Endodermal cell (in vitro differentiated cells): ENCODE data around the gene OR11A1. TPM values are rescaled to one million over a fixed set of nuclear protein-coding genes. Genes with fewer than 3 reads are reported as not detected.

Experiments
- DNase-seq: peaks from one replicate; pipeline ENCODE4 v3.0.0-alpha.2; 2017
- H3K27ac ChIP-seq: 2 replicates; pipeline ENCODE4 v1.5.1; 2013; ENCODE audit warnings: mild to moderate bottlenecking, low read depth, low read length, moderate library complexity
- H3K27me3 ChIP-seq: 2 replicates; pipeline ENCODE4 v1.6.1; 2013; ENCODE audit warnings: mild to moderate bottlenecking, low read length, moderate library complexity; ENCODE audit not compliant: insufficient read depth, control insufficient read depth, poor library complexity, severe bottlenecking
- H3K36me3 ChIP-seq: 2 replicates; pipeline ENCODE4 v1.7.0; 2013; ENCODE audit warnings: mild to moderate bottlenecking, low read length, moderate library complexity; ENCODE audit not compliant: control insufficient read depth, insufficient read depth
- H3K4me1 ChIP-seq: one replicate; pipeline ENCODE4 v1.7.0; 2013; ENCODE audit warnings: low read length; ENCODE audit not compliant: control insufficient read depth, insufficient read depth
- H3K4me3 ChIP-seq: 2 replicates; pipeline ENCODE4 v1.5.1; 2013; ENCODE audit warnings: mild to moderate bottlenecking, low read length, moderate library complexity
- H3K9ac ChIP-seq: 2 replicates; pipeline ENCODE4 v1.6.1; 2013; ENCODE audit warnings: mild to moderate bottlenecking, low read length, moderate library complexity; ENCODE audit not compliant: poor library complexity, severe bottlenecking; ENCODE audit errors: extremely low read depth
- H3K9me3 ChIP-seq: 2 replicates; pipeline ENCODE4 v1.6.1; 2013; ENCODE audit warnings: mild to moderate bottlenecking, low read length, moderate library complexity; ENCODE audit not compliant: control insufficient read depth
- H3K27ac Mint-ChIP-seq: 2 replicates; pipeline ENCODE4 v1.8.0; 2020; ENCODE audit warnings: mixed read lengths
- H3K27me3 Mint-ChIP-seq: 2 replicates; pipeline ENCODE4 v1.8.0; 2021; ENCODE audit warnings: mild to moderate bottlenecking, mixed read lengths; ENCODE audit not compliant: insufficient read depth
- H3K36me3 Mint-ChIP-seq: 2 replicates; pipeline ENCODE4 v1.8.0; 2020; ENCODE audit warnings: low read depth, mixed read lengths
- H3K4me1 Mint-ChIP-seq: 2 replicates; pipeline ENCODE4 v1.8.0; 2020; ENCODE audit warnings: mixed read lengths
- H3K4me3 Mint-ChIP-seq: 2 replicates; pipeline ENCODE4 v1.8.0; 2020; ENCODE audit warnings: mild to moderate bottlenecking, moderate library complexity, mixed read lengths
- H3K9me3 Mint-ChIP-seq: 2 replicates; pipeline ENCODE4 v1.8.0; 2020; ENCODE audit warnings: mild to moderate bottlenecking, mixed read lengths
- WGBS, 2 experiments: methylation state at CpG; one replicate each; pipeline versions ENCODE4 v1.1.5 to v1.1.7; 2013; ENCODE audit warnings: missing lambda C conversion rate in 2 of 2, mixed read lengths in 1 of 2; ENCODE audit not compliant: insufficient coverage in 1 of 2, insufficient read length in 1 of 2; 5-methylcytosine and 5-hydroxymethylcytosine counted together
- total RNA-seq, 2 donors: library from RNA; stranded (reverse); fragmentation: NEBNext Ultra II Directional in 1 of 2; extraction: Animal tissue kit (Norgen Biotek cat#: 25700) in 1 of 2; gene quantifications; 2 replicates in 1 of 2; 3 replicates in 1 of 2; pipeline ENCODE4 v1.2.1, GENCODE V29; 2021
- TF ChIP-seq, protein P1 (sequence below): fragments of 200-600 bp; sonication (generic); conservative IDR thresholded peaks from 2 replicates; pipeline ENCODE4 v1.5.0; 2021; ENCODE audit warnings: antibody characterized with exemption, mild to moderate bottlenecking

The OR11A1 gene
- total RNA-seq, 2 donors from 2014 or later: not detected

DNA sequence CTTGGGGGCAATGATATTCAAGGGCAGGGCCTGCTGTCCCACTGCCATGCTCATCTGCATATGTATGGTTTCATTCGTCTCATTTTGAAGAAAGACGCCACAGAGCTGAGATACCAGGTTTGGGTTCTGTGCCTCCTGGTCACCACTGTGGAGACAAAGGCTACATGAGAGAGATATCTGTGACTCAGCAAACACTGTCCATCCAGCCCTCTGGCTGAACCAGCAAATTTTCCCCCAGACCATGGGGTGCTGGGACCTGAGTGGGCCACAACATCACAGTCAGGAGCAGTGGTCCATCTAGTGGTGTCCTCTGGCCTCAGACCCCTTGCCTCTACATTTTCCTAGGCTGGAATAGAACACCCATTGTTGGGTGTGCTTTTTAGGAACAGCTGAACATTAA, 30.8 kb upstream of the OR11A1 start, which contains the start of gene MAS1L:
MAS1L (minus strand) TSS at position 297 of the 400 bp plus-strand sequence; CDS start at position 243, 54 bp downstream.
- no peaks in the 10 kb centered on the region for H3K27me3 ChIP-seq
- no peak within 1 kb of the TSS for H3K27ac ChIP-seq
- Mint-ChIP-seq H3K27me3 (no peaks in the 10 kb centered on the region), H3K4me1 (no peaks in the 10 kb centered on the region), H3K9me3 (no peaks in the 10 kb centered on the region), H3K27ac (no peak within 1 kb of the TSS), H3K4me3 (no peak within 1 kb of the TSS), H3K36me3 (no peaks in the 10 kb centered on the region)
- no peak for DNase-seq
- H3K9ac ChIP-seq: no peak within 1 kb of the TSS
- H3K36me3 ChIP-seq: no peaks in the 10 kb centered on the region
- no peak within 1 kb of the TSS for H3K4me3 ChIP-seq
- TF ChIP-seq, protein P1, sequence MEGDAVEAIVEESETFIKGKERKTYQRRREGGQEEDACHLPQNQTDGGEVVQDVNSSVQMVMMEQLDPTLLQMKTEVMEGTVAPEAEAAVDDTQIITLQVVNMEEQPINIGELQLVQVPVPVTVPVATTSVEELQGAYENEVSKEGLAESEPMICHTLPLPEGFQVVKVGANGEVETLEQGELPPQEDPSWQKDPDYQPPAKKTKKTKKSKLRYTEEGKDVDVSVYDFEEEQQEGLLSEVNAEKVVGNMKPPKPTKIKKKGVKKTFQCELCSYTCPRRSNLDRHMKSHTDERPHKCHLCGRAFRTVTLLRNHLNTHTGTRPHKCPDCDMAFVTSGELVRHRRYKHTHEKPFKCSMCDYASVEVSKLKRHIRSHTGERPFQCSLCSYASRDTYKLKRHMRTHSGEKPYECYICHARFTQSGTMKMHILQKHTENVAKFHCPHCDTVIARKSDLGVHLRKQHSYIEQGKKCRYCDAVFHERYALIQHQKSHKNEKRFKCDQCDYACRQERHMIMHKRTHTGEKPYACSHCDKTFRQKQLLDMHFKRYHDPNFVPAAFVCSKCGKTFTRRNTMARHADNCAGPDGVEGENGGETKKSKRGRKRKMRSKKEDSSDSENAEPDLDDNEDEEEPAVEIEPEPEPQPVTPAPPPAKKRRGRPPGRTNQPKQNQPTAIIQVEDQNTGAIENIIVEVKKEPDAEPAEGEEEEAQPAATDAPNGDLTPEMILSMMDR: no peak
- WGBS, 2 experiments: 84 to 94% methylated on average over 2 of the region's 2 CpGs
- no peaks in the 10 kb centered on the region for H3K4me1 ChIP-seq
- peaks cover 8% of the 10 kb centered on the region for H3K9me3 ChIP-seq

DNA sequence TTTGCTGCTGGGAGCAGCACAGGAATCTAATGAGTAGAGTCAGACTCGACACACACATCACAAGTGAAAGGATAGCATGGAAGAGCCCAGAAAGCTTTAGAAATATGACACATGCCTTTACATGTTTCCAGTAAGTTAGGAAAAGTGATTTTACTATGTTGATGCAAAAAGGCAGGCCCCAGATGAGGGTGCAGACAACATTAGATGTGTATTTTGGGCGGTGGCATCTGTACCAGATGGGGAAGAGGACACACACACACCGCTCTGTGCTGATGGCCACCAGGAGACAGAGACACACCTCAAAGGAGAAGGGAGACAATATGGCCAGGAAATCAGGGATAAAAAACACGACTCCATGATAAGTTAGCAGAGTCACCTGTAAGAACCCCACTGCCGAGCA, 30.3 kb upstream of the OR11A1 start:
- no peak overlapping the region for H3K9ac ChIP-seq
- H3K27ac ChIP-seq: no peak overlapping the region
- no peaks in the 10 kb centered on the region for H3K9me3 Mint-ChIP-seq
- H3K36me3 ChIP-seq: no peaks in the 10 kb centered on the region
- 91 to 96% methylated on average over 4 to 5 of the region's 5 CpGs for WGBS, 2 experiments
- H3K27ac Mint-ChIP-seq: no peak overlapping the region
- no peaks in the 10 kb centered on the region for H3K27me3 Mint-ChIP-seq
- TF ChIP-seq, protein P1: no peak
- no peaks in the 10 kb centered on the region for H3K4me1 Mint-ChIP-seq
- H3K4me3 ChIP-seq: no peak overlapping the region
- H3K4me1 ChIP-seq: no peaks in the 10 kb centered on the region
- no peaks in the 10 kb centered on the region for H3K27me3 ChIP-seq
- H3K36me3 Mint-ChIP-seq: no peaks in the 10 kb centered on the region
- H3K9me3 ChIP-seq: peaks cover 8% of the 10 kb centered on the region
- no peak for DNase-seq
- H3K4me3 Mint-ChIP-seq: no peak overlapping the region

DNA sequence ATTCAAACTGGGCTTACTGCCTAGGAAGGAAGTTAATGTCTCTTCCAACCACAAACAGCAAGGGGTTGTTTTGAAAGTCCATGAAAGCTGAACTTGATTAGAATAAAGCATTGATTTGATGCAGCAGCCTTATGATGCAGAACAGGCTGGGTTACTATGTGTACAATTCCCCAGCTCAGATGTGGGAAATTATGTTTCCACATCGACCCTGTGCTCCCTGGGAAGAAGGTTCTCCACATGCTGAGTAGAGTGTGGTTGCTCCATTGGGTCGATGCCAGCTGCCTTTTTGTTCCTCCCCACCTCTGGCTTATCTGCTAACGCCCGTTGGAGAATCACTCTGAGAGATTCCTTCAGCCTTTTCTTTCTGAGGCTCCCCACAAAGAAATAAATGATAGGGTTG, 29.7 kb upstream of the OR11A1 start:
- H3K4me3 ChIP-seq: no peak overlapping the region
- no peak overlapping the region for H3K9ac ChIP-seq
- 88 to 100% methylated on average over 1 to 4 of the region's 4 CpGs for WGBS, 2 experiments
- H3K27ac Mint-ChIP-seq: no peak overlapping the region
- no peak for DNase-seq
- no peaks in the 10 kb centered on the region for H3K4me1 ChIP-seq
- no peaks in the 10 kb centered on the region for H3K4me1 Mint-ChIP-seq
- no peaks in the 10 kb centered on the region for H3K27me3 Mint-ChIP-seq
- H3K27me3 ChIP-seq: no peaks in the 10 kb centered on the region
- H3K36me3 ChIP-seq: no peaks in the 10 kb centered on the region
- H3K27ac ChIP-seq: no peak overlapping the region
- H3K9me3 Mint-ChIP-seq: peaks cover 1% of the 10 kb centered on the region
- H3K4me3 Mint-ChIP-seq: no peak overlapping the region
- TF ChIP-seq, protein P1: no peak
- no peaks in the 10 kb centered on the region for H3K36me3 Mint-ChIP-seq
- H3K9me3 ChIP-seq: peaks cover 6% of the 10 kb centered on the region
